Colon (tissue), 2 donors: Measurements from ENCODE around the gene KIR2DL4.
"Not testable (repeated sequence)": the region's sequence is repeated elsewhere in the genome, so short reads cannot be mapped to it uniquely, and the experiment has no call there.

Experiments used
- FAIRE-seq: peaks from 2 replicates; lab custom pipeline; 2012; peaks lifted over from hg19 to GRCh38; lab: Jason Lieb, UNC
- donor health status: control.
- donor health status: control.

The KIR2DL4 gene

GRCh38 chr19:54804571-54804970, 1.2 kb downstream of the KIR2DL4 start:
- FAIRE-seq: no peak

DNA sequence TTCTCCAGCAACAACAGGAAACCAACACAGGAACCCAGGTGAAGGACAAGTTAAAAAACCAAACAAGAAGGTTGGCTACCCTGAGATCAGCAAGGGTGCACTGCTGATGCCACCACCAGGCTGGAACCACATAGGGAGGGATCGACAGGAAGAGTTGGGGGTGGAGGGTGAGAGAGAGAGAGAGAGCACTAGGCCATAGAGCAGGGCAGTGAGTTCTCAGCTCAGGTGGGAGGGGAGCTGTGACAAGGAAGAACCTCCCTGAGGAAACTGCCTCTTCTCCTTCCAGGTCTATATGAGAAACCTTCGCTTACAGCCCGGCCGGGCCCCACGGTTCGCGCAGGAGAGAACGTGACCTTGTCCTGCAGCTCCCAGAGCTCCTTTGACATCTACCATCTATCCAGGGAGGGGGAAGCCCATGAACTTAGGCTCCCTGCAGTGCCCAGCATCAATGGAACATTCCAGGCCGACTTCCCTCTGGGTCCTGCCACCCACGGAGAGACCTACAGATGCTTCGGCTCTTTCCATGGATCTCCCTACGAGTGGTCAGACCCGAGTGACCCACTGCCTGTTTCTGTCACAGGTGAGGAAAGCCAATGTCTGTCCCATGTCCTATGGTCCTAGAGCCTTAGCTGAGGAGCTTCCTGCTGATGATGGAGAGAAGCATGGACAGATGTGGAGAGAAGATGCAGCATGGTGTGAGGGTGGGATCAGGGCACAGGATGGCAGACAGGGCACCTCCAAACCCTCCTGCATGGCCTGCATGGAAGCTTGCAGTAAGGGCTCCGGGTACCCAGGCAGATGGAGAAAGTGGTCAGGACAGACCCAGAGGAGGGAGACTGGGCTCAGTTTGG, 2.5 kb downstream of the KIR2DL4 start:
- FAIRE-seq: no peak

DNA sequence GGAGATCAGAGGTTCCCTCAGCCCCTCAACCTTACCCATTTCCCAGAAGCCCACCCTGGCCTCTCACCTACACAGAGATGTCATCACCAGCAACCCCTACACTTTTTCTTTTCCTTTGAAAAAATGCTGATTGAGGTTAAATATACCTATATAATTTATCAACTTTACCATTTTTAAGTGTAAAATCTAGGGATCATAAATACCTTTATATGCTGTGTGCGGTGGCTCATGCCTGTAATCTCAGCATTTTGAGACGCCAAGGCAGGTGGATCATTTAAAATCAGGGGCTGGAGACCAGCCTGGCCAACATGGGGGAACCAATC, 3.1 kb downstream of the KIR2DL4 start:
- no peak for FAIRE-seq

DNA sequence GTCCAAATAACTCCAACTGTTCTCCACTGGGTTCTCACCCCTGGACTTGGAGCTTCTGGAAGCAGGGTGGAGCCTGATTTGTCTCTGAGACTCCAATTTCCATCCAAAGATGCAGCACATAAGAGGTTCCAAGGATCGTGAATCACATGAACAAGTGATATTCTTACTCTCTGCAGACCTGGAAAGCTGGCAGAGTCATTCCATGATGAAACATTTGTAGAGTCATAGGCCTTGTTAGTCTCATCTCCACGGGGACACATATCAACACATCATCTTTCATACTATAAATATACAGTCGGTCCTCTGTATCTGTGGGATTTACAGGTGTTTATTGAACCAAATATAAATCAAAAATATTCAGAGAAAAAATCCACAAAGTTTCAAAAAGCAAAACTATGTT, 11.2 kb downstream of the KIR2DL4 start:
- not testable (repeated sequence) for FAIRE-seq

DNA sequence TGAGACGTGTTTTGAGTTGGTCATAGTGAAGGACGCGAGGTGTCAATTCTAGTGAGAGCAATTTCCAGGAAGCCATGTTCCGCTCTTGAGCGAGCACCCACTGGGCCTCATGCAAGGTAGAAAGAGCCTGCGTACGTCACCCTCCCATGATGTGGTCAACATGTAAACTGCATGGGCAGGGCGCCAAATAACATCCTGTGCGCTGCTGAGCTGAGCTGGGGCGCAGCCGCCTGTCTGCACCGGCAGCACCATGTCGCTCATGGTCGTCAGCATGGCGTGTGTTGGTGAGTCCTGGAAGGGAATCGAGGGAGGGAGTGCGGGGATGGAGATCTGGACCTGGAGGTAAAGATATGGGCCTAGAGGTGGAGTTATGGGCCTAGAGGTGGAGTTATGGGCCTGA, 12.8 kb downstream of the KIR2DL4 start, which contains the start of gene KIR3DL1:
Gene KIR3DL1, plus strand, starts transcription at position 218 of the 400 bp plus-strand sequence.
- FAIRE-seq: not testable (repeated sequence)

GRCh38 chr19:54817670-54818536, 14.5 kb downstream of the KIR2DL4 start:
- no peak for FAIRE-seq

DNA sequence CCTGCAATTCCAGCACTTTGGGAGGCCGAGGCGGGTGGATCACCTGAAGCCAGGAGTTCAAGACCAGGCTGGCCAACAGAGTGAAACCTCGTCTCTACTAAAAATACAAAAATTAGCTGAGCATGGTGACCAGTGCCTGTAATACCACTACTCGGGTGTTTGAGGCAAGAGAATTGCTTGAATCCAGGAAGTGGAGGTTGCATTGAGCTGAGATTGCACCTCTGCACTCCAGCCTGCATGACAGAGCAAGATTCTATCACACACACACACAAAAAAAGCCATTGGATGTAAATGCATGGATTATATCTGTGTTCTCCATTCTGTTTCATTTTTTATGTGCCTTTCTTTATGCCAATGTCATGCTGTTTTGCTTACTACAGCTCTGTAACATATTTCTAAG, 21.0 kb downstream of the KIR2DL4 start:
- not testable (repeated sequence) for FAIRE-seq

DNA sequence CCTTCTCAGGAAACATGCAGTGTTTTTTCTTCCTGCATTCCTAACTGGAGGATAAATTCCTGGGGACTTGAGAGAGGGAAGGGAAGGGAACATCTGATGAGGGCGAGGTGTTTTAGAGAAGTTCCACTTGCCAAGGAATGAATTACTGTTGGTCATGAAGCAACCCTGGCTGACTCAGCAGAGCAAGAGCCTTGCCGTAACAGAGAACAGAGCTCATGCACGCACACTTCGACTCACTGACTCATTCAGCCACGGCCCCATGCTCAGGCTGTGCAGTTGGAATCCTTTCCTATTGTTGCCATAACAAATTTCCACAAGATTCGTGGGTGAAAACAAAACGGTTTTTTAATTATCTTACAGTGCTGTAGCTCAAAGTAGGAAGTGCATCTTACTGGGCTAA, 21.9 kb downstream of the KIR2DL4 start:
- not testable (repeated sequence) for FAIRE-seq

DNA sequence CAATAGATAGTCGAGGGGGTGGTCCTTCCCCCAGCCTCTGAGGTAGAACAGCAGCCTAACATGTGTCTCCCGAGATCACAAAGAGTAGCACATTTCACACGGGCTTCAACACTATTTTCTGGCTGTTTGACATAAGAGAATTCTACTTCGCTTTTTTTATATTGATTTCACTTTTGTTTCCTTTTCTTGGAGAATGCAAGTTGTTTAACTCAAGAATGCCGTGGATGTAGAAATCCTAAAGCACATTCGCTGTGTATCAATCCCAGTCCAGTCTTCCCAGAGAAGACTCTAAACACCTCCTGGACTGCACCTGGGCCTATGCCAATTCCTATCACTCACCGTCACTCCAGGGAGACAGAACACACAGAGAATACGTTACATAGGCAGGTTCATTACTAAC, 24.7 kb downstream of the KIR2DL4 start:
- not testable (repeated sequence) for FAIRE-seq

DNA sequence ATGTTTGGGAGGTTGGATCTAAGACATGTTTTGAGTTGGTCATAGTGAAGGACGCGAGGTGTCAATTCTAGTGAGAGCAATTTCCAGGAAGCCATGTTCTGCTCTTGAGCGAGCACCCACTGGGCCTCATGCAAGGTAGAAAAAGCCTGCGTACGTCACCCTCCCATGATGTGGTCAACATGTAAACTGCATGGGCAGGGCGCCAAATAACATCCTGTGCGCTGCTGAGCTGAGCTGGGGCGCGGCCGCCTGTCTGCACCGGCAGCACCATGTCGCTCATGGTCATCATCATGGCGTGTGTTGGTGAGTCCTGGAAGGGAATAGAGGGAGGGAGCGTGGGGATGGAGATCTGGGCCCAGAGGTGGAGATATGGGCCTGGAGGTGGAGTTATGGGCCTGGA, 29.1 kb downstream of the KIR2DL4 start, which contains the start of gene KIR2DS4:
Gene KIR2DS4, plus strand, starts transcription at position 181 of the 400 bp plus-strand sequence.
- FAIRE-seq: not testable (repeated sequence)

DNA sequence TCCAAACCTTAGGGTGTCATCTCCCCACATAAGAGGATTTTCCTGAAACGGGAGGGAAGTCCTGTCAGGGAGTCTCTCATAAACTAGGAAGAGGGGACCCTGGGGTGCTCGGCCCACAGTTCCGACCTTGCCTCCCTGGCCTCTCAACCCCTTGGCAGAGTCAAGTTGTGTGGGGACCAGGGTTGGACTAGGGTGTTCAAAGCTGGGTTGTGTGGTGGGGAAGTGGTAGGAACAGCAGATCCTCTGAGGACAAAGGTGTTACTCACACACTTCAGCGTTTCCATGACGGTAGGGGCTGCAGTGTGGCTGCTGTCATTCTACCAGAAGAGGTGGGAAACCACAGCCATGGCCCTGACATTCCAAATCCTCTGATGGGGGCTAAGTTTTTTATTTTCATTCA, 31.7 kb downstream of the KIR2DL4 start:
- not testable (repeated sequence) for FAIRE-seq

DNA sequence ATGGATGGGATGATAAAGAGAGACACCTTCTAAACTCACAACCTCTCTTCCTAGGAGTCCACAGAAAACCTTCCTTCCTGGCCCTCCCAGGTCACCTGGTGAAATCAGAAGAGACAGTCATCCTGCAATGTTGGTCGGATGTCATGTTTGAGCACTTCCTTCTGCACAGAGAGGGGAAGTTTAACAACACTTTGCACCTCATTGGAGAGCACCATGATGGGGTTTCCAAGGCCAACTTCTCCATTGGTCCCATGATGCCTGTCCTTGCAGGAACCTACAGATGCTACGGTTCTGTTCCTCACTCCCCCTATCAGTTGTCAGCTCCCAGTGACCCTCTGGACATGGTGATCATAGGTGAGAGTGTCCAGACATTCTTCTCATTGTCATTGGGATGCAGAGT, 34.1 kb downstream of the KIR2DL4 start:
- FAIRE-seq: not testable (repeated sequence)

DNA sequence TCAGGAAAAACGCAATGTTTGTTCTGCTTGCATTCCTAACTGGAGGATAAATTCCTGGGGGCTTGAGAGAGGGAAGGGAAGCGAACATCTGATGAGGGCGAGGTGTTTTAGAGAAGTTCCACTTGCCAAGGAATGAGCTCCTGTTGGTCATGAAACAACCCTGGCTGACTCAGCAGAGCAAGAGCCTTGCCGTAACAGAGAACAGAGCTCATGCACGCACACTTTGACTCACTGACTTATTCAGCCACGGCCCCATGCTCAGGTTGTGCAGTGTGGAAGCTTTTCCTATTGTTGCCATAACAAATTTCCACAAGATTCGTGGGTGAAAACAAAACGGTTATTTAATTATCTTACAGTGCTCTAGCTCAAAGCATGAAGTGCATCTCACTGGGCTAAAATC, 39.8 kb downstream of the KIR2DL4 start:
- not testable (repeated sequence) for FAIRE-seq

DNA sequence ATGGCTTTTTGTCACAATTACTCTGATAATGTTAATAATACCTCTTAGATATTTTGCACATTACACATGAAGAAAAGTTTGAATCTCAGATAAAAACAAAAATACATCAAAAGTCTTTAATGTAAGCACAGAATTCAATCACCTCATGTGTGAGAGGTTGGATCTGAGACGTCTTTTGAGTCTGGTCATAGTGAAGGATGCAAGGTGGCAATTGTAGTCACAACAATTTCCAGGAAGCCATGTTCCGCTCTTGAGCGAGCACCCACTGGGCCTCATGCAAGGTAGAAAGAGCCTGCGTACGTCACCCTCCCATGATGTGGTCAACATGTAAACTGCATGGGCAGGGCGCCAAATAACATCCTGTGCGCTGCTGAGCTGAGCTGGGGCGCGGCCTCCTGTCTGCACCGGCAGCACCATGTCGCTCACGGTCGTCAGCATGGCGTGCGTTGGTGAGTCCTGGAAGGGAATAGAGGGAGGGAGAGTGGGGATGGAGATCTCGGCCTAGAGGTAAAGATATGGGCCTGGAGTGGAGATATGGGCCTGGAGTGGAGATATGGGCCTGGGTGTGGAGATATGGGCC, 46.7 kb downstream of the KIR2DL4 start, which contains the start of gene KIR3DL2:
Gene KIR3DL2, plus strand, starts transcription at position 383 of the 580 bp plus-strand sequence. Its CDS starts 33 bp downstream, at position 416.
- not testable (repeated sequence) for FAIRE-seq

DNA sequence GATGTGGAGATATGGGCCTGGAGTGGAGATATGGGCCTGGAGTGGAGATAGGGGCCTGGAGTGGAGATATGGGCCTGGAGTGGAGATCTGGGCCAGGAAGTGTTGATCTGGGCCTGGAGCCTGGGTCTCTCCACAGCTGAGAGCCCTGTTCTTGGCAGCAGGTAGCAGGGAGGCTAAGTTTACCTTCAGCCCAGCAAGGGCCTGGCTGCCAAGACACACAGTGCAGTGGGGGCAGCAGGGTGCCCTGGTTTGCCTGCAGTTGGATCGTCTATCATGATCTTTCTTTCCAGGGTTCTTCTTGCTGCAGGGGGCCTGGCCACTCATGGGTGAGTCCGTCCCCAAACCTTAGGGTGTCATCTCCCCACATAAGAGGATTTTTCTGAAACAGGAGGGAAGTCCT, 47.5 kb downstream of the KIR2DL4 start:
- no peak for FAIRE-seq

DNA sequence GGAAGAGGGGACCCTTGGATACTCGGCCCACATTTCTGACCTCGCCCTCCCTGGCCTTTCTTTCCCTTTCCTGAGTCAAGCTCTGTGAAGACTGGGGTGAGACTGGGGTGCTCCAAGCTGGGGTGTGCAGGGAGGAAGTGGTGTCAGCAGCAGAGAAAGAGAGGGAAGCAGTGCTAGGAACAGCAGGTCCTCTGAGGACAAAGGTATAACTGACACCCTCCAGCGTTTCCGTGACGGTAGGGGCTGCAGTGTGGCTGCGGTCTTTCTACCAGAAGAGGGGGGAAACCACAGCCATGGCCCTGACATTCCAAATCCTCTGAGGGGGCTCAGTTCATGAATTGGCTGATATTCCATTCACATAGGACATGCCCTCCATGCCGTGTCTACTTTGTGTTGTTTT, 47.9 kb downstream of the KIR2DL4 start:
- no peak for FAIRE-seq

DNA sequence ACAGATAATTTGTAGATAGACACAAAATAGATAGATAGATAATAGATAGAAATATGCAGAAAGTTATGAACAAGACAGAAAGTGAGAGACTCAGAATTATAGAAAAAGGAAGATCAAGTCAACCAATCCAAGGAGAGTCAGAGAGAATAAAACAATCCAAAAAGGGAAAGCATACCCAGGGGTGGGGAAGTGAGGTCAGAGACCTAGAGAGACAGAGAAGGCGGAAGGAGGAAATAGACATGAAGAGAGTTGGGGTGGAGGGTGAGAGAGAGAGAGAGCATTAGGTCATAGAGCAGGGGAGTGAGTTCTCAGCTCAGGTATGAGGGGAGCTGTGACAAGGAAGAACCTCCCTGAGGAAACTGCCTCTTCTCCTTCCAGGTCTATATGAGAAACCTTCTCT, 51.8 kb downstream of the KIR2DL4 start:
- not testable (repeated sequence) for FAIRE-seq

DNA sequence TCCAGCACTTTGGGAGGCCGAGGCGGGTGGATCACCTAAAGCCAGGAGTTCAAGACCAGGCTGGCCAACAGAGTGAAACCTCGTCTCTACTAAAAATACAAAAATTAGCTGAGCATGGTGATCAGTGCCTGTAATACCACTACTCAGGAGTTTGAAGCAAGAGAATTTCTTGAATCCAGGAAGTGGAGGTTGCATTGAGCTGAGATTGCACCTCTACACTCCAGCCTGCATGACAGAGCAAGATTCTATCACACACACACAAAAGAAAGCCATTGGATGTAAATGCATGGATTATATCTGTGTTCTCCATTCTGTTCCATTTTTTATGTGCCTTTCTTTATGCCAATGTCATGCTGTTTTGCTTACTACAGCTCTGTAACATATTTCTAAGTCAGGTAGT, 55.1 kb downstream of the KIR2DL4 start:
- FAIRE-seq: not testable (repeated sequence)

DNA sequence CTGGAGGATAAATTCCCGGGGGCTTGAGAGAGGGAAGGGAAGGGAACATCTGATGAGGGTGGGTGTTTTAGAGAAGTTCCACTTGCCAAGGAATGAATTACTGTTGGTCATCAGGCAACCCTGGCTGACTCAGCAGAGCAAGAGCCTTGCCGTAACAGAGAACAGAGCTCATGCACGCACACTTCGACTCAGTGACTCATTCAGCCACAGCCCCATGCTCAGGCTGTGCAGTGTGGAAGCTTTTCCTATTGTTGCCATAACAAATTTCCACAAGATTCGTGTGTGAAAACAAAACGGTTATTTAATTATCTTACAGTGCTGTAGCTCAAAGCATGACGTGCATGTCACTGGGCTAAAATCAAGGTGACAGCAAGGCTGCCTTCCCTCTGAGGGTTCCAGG, 56.0 kb downstream of the KIR2DL4 start:
- not testable (repeated sequence) for FAIRE-seq

DNA sequence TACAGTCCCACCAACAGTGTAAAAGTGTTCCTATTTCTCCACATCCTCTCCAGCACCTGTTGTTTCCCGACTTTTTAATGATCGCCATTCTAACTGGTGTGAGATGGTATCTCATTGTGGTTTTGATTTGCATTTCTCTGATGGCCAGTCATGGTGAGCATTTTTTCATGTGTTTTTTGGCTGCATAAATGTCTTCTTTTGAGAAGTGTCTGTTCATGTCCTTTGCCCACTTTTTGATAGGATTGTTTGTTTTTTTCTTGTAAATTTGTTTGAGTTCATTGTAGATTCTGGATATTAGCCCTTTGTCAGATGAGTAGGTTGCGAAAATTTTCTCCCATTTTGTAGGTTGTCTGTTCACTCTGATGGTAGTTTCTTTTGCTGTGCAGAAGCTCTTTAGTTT, 60.0 kb downstream of the KIR2DL4 start:
- not testable (repeated sequence) for FAIRE-seq
